Esophagus muscularis mucosa (tissue), 3 donors: ENCODE results near the gene RTF2.

Source experiments
- EP300 ChIP-seq: sonication (generic); formaldehyde crosslinking; IDR thresholded peaks from one replicate; pipeline ENCODE4 v1.6.1; 2017; ENCODE audit warnings: antibody characterized with exemption
- TF ChIP-seq, protein P1 (sequence below), 3 experiments: fragments of 200-600 bp in 2 of 3; fragments of 450-650 bp in 1 of 3; sonication (generic) in 2 of 3; IDR thresholded peaks; one replicate each; pipeline ENCODE4 v1.5.1; 2017 to 2019; ENCODE audit warnings: antibody characterized with exemption in 3 of 3, mild to moderate bottlenecking in 2 of 3, moderate library complexity in 1 of 3

- no peak for TF ChIP-seq EP300
- TF ChIP-seq, protein P1, sequence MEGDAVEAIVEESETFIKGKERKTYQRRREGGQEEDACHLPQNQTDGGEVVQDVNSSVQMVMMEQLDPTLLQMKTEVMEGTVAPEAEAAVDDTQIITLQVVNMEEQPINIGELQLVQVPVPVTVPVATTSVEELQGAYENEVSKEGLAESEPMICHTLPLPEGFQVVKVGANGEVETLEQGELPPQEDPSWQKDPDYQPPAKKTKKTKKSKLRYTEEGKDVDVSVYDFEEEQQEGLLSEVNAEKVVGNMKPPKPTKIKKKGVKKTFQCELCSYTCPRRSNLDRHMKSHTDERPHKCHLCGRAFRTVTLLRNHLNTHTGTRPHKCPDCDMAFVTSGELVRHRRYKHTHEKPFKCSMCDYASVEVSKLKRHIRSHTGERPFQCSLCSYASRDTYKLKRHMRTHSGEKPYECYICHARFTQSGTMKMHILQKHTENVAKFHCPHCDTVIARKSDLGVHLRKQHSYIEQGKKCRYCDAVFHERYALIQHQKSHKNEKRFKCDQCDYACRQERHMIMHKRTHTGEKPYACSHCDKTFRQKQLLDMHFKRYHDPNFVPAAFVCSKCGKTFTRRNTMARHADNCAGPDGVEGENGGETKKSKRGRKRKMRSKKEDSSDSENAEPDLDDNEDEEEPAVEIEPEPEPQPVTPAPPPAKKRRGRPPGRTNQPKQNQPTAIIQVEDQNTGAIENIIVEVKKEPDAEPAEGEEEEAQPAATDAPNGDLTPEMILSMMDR (IDR thresholded peaks at IDR 0.05): no peak
Observed at GRCh38 chr20:56511926-56512325, 43.5 kb downstream of the RTF2 start.
